Tibial nerve (tissue), 4 donors: ENCODE data around the gene AURKB. TPM values are rescaled to one million over a fixed set of nuclear protein-coding genes. Genes with fewer than 3 reads are reported as not detected.
A peak's percentile ranks its signal among the peaks of the same experiment; 100 is the strongest.
"Not testable (repeated sequence)": the region's sequence is repeated elsewhere in the genome, so short reads cannot be mapped to it uniquely, and the experiment has no call there.

Source experiments
- DNase-seq, 2 donors: peaks; one replicate each; pipeline ENCODE4 v3.0.0-alpha.2; 2019; ENCODE audit warnings: low spot score in 2 of 2
- H3K27ac ChIP-seq, 4 donors: fragments of 200-600 bp; sonication (generic) in 3 of 4; one replicate each; pipeline ENCODE4 v1.5.1; 2017 to 2019; ENCODE audit warnings: mild to moderate bottlenecking in 1 of 4
- H3K27me3 ChIP-seq, 2 donors: fragments of 200-600 bp; sonication (generic) in 1 of 2; one replicate each; pipeline versions ENCODE4 v1.5.1 to v1.6.0; 2017 to 2019
- H3K36me3 ChIP-seq, 3 donors: fragments of 200-600 bp; sonication (generic); one replicate each; pipeline ENCODE4 v1.5.1; 2018 to 2019
- H3K4me1 ChIP-seq, 4 donors: fragments of 200-600 bp; sonication (generic) in 3 of 4; one replicate each; pipeline ENCODE4 v1.5.1; 2017 to 2019
- H3K4me3 ChIP-seq, 4 donors: fragments of 200-600 bp; sonication (generic) in 3 of 4; one replicate each; pipeline ENCODE4 v1.5.1; 2017 to 2019; ENCODE audit warnings: mild to moderate bottlenecking in 1 of 4, moderate library complexity in 1 of 4
- H3K9me3 ChIP-seq, 4 donors: fragments of 200-600 bp; sonication (generic) in 3 of 4; one replicate each; pipeline ENCODE4 v1.5.1; 2017 to 2019
- CTCF ChIP-seq, 5 experiments: fragments of 200-600 bp in 3 of 5; fragments of 450-650 bp in 2 of 5; sonication (generic) in 3 of 5; IDR thresholded peaks; one replicate each; pipeline ENCODE4 v1.5.1; 2016 to 2019; ENCODE audit warnings: antibody characterized with exemption in 5 of 5, mild to moderate bottlenecking in 3 of 5, moderate library complexity in 2 of 5
- EP300 ChIP-seq, 2 donors: sonication (generic); formaldehyde crosslinking; IDR thresholded peaks; one replicate each; pipeline ENCODE4 v1.6.1; 2017; ENCODE audit warnings: antibody characterized with exemption in 2 of 2, mild to moderate bottlenecking in 1 of 2
- POLR2A ChIP-seq, 2 donors: fragments of 450-650 bp; IDR thresholded peaks; one replicate each; pipeline ENCODE4 v1.6.1; 2017; ENCODE audit warnings: antibody characterized with exemption in 2 of 2, mild to moderate bottlenecking in 2 of 2, moderate library complexity in 2 of 2
- WGBS, 2 donors: methylation state at CpG; one replicate each; pipeline ENCODE4 v1.1.5; 2018; 5-methylcytosine and 5-hydroxymethylcytosine counted together
- total RNA-seq, 4 donors: library from RNA; depleted of rRNA; stranded (reverse); fragments of >200 nt; gene quantifications; one replicate each; pipeline ENCODE4 v1.1.0, GENCODE V29; 2016

The AURKB gene
- total RNA-seq, 4 donors from 2014 or later = 31.2 to 78.1 (median 39.6) TPM

GRCh38 chr17:8221663-8222379, 11.4 kb upstream of the AURKB start:
- TF ChIP-seq CTCF (IDR thresholded peaks at IDR 0.05) = no peak
- peak in 1 of 2 donors; percentile 17 for TF ChIP-seq POLR2A (IDR thresholded peaks at IDR 0.05)
- peak; percentile 22 to 51 for TF ChIP-seq EP300 (IDR thresholded peaks at IDR 0.05)
- DNase-seq = peak; percentile 87 to 100
- H3K9me3 ChIP-seq = no peaks in the 10 kb centered on the region
- peaks cover 0 to 41% (median 9%) of the 10 kb centered on the region in 4 donors for H3K4me1 ChIP-seq
- H3K27ac ChIP-seq = peak overlapping the region; percentile 96 to 100 (median 98)
- no peaks in the 10 kb centered on the region for H3K36me3 ChIP-seq
- peak overlapping the region; percentile 54 to 77 (median 72) for H3K4me3 ChIP-seq
- WGBS, 2 donors = 0 to 1% methylated on average over 40 of the region's 40 CpGs
- H3K27me3 ChIP-seq = no peaks in the 10 kb centered on the region

- peak; percentile 96 to 99 for DNase-seq
- WGBS, 2 donors = 0 to 1% methylated on average over 44 to 45 of the region's 45 CpGs
Observed at GRCh38 chr17:8220783-8221662, 10.6 kb upstream of the AURKB start.

GRCh38 chr17:8214000-8214399, 3.6 kb upstream of the AURKB start:
- H3K36me3 ChIP-seq = not testable (repeated sequence)
- WGBS, 2 donors = 78 to 82% methylated on average over 15 of the region's 15 CpGs
- H3K4me1 ChIP-seq = peaks cover 0 to 15% (median 7%) of the 10 kb centered on the region in 4 donors

More at GRCh38 chr17:8220783-8221662, 10.6 kb upstream of the AURKB start:
- Histone ChIP-seq H3K36me3 (no peaks in the 10 kb centered on the region), H3K9me3 (no peaks in the 10 kb centered on the region), H3K4me3 (peak overlapping the region; percentile 54 to 77 (median 72)), H3K4me1 (peaks cover 0 to 35% (median 9%) of the 10 kb centered on the region in 4 donors), H3K27ac (peak overlapping the region; percentile 96 to 100 (median 98)), H3K27me3 (no peaks in the 10 kb centered on the region)
- TF ChIP-seq POLR2A (IDR thresholded peaks at IDR 0.05) (no peak), EP300 (IDR thresholded peaks at IDR 0.05) (peak; percentile 26 to 81), CTCF (IDR thresholded peaks at IDR 0.05) (peak in 1 of 5 experiments; percentile 30)

DNA sequence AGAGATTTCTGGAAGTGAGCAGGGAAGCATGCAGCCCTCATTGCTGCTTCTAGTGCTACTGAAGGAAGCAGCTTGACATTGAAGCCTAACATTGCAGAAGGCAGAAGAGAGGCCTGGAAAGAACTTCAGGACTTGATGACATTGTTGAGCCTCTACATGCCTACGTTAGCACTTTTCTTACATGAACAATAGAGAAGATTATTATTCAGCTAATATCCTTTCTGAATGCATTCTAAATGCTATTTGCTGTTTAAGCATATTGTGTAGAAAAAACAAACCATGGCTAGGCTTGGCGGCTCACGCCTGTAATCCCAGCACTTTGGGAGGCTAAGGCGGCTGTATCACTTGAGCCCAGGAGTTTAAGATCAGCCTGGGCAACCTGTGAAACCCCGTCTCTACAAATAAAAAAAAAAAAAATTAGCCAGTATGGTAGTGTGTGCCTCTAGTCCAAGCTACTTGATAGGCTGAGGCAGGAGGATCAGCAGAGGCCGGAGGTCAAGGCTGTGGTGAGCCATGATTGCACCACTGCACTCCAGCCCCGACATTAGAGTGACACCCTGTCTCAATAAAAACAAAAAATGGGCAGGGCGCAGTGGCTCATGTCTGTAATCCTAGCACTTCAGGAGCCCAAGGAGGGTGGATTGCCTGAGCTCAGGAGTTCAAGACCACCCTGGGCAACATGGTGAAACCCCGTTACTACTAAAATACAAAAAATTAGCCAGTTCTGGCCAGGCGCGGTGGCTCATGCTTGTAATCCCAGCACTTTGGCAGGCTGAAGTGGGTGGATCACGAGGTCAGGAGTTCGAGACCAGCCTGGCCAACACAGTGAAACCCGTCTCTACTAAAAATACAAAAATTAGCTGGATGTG, 2.2 kb upstream of the AURKB start:
- Histone ChIP-seq H3K4me1 (peaks cover 0 to 15% (median 7%) of the 10 kb centered on the region in 4 donors), H3K27me3 (no peaks in the 10 kb centered on the region), H3K27ac (no peak overlapping the region), H3K9me3 (no peaks in the 10 kb centered on the region), H3K4me3 (no peak overlapping the region), H3K36me3 (no peaks in the 10 kb centered on the region)
- TF ChIP-seq POLR2A (IDR thresholded peaks at IDR 0.05) = no peak
- TF ChIP-seq EP300 (IDR thresholded peaks at IDR 0.05) = no peak
- no peak for TF ChIP-seq CTCF (IDR thresholded peaks at IDR 0.05)
- 75 to 78% methylated on average over 14 of the region's 14 CpGs for WGBS, 2 donors
- no peak for DNase-seq

More at GRCh38 chr17:8214000-8214399, 3.6 kb upstream of the AURKB start:
- not testable (repeated sequence) for H3K4me3 ChIP-seq, DNase-seq, H3K9me3 ChIP-seq, H3K27me3 ChIP-seq, H3K27ac ChIP-seq
